Activated naive CD4-positive, alpha-beta T cell treated with anti-CD3 and anti-CD28 coated beads, Interleukin-2, amount 50 U/mL, for 24 hours (primary cell): ENCODE results near the gene SOCS7.

ENCODE experiments used
- H3K27ac Mint-ChIP-seq: one replicate; pipeline ENCODE4 v1.8.0; 2021; ENCODE audit warnings: mild to moderate bottlenecking, mixed read lengths
- H3K27me3 Mint-ChIP-seq: one replicate; pipeline ENCODE4 v1.8.0; 2021; ENCODE audit warnings: mixed read lengths
- H3K36me3 Mint-ChIP-seq: one replicate; pipeline ENCODE4 v1.8.0; 2021; ENCODE audit warnings: mixed read lengths
- H3K4me1 Mint-ChIP-seq: one replicate; pipeline ENCODE4 v1.8.0; 2021; ENCODE audit warnings: mixed read lengths
- H3K4me3 Mint-ChIP-seq: one replicate; pipeline ENCODE4 v1.8.0; 2021; ENCODE audit warnings: mild to moderate bottlenecking, mixed read lengths
- H3K9me3 Mint-ChIP-seq: one replicate; pipeline ENCODE4 v1.8.0; 2021; ENCODE audit warnings: mixed read lengths

Gene SOCS7

GRCh38 chr17:38350035-38350434 lies 1.6 kb upstream of the SOCS7 start:
- H3K27ac Mint-ChIP-seq: no peak overlapping the region
- peak overlapping the region; percentile 34 for H3K4me3 Mint-ChIP-seq

GRCh38 chr17:38352245-38353085 lies 821 bp downstream of the SOCS7 start:
- H3K9me3 Mint-ChIP-seq: no peaks in the 10 kb centered on the region
- H3K4me1 Mint-ChIP-seq: peaks cover 51% of the 10 kb centered on the region
- peak overlapping the region; percentile 52 for H3K4me3 Mint-ChIP-seq
- H3K27me3 Mint-ChIP-seq: no peaks in the 10 kb centered on the region
- no peaks in the 10 kb centered on the region for H3K36me3 Mint-ChIP-seq
- peak overlapping the region; percentile 10 for H3K27ac Mint-ChIP-seq

More at GRCh38 chr17:38350035-38350434, 1.6 kb upstream of the SOCS7 start:
- Mint-ChIP-seq H3K27me3 (no peaks in the 10 kb centered on the region), H3K36me3 (no peaks in the 10 kb centered on the region), H3K9me3 (no peaks in the 10 kb centered on the region), H3K4me1 (peaks cover 30% of the 10 kb centered on the region)

GRCh38 chr17:38353086-38353604 lies 1.5 kb downstream of the SOCS7 start:
- no peaks in the 10 kb centered on the region for H3K9me3 Mint-ChIP-seq
- H3K4me3 Mint-ChIP-seq: peak overlapping the region; percentile 52
- peak overlapping the region; percentile 10 for H3K27ac Mint-ChIP-seq
- H3K27me3 Mint-ChIP-seq: no peaks in the 10 kb centered on the region
- H3K36me3 Mint-ChIP-seq: no peaks in the 10 kb centered on the region
- H3K4me1 Mint-ChIP-seq: peaks cover 58% of the 10 kb centered on the region

- Mint-ChIP-seq H3K4me3 (peak overlapping the region; percentile 52), H3K4me1 (peaks cover 63% of the 10 kb centered on the region), H3K27me3 (no peaks in the 10 kb centered on the region), H3K36me3 (no peaks in the 10 kb centered on the region), H3K27ac (peak overlapping the region; percentile 4), H3K9me3 (no peaks in the 10 kb centered on the region)
These were observed 2.0 kb downstream of the SOCS7 start for GRCh38 chr17:38353668-38354067.

GRCh38 chr17:38354466-38354865 lies 2.8 kb downstream of the SOCS7 start:
- peak overlapping the region; percentile 40 for H3K4me3 Mint-ChIP-seq
- H3K27me3 Mint-ChIP-seq: no peaks in the 10 kb centered on the region
- peaks cover 59% of the 10 kb centered on the region for H3K4me1 Mint-ChIP-seq
- H3K9me3 Mint-ChIP-seq: no peaks in the 10 kb centered on the region
- H3K27ac Mint-ChIP-seq: peak overlapping the region; percentile 6
- H3K36me3 Mint-ChIP-seq: no peaks in the 10 kb centered on the region

GRCh38 chr17:38355251-38355650 lies 3.6 kb downstream of the SOCS7 start:
- Mint-ChIP-seq H3K36me3 (no peaks in the 10 kb centered on the region), H3K9me3 (no peaks in the 10 kb centered on the region), H3K27me3 (no peaks in the 10 kb centered on the region), H3K27ac (no peak overlapping the region), H3K4me3 (no peak overlapping the region), H3K4me1 (peaks cover 59% of the 10 kb centered on the region)

- H3K27ac Mint-ChIP-seq: no peak overlapping the region
- H3K9me3 Mint-ChIP-seq: no peaks in the 10 kb centered on the region
- peaks cover 58% of the 10 kb centered on the region for H3K4me1 Mint-ChIP-seq
- no peak overlapping the region for H3K4me3 Mint-ChIP-seq
- no peaks in the 10 kb centered on the region for H3K27me3 Mint-ChIP-seq
- H3K36me3 Mint-ChIP-seq: peaks cover 3% of the 10 kb centered on the region
These were observed 6.0 kb downstream of the SOCS7 start for GRCh38 chr17:38357486-38358123.

- Mint-ChIP-seq H3K27ac (no peak overlapping the region), H3K27me3 (no peaks in the 10 kb centered on the region), H3K36me3 (peaks cover 3% of the 10 kb centered on the region), H3K4me1 (peaks cover 49% of the 10 kb centered on the region), H3K9me3 (no peaks in the 10 kb centered on the region), H3K4me3 (no peak overlapping the region)
These were observed 7.2 kb downstream of the SOCS7 start for GRCh38 chr17:38358586-38359513.

- Mint-ChIP-seq H3K27me3 (no peaks in the 10 kb centered on the region), H3K27ac (no peak overlapping the region), H3K9me3 (no peaks in the 10 kb centered on the region), H3K4me1 (peaks cover 23% of the 10 kb centered on the region), H3K4me3 (no peak overlapping the region), H3K36me3 (peaks cover 3% of the 10 kb centered on the region)
These were observed 10.2 kb downstream of the SOCS7 start for GRCh38 chr17:38361694-38362465.

GRCh38 chr17:38363016-38363415 lies 11.4 kb downstream of the SOCS7 start:
- Mint-ChIP-seq H3K27me3 (no peaks in the 10 kb centered on the region), H3K9me3 (no peaks in the 10 kb centered on the region), H3K36me3 (peaks cover 7% of the 10 kb centered on the region), H3K27ac (no peak overlapping the region), H3K4me1 (peaks cover 12% of the 10 kb centered on the region), H3K4me3 (no peak overlapping the region)

GRCh38 chr17:38364741-38365140 lies 13.1 kb downstream of the SOCS7 start:
- Mint-ChIP-seq H3K4me3 (no peak overlapping the region), H3K27ac (no peak overlapping the region), H3K9me3 (no peaks in the 10 kb centered on the region), H3K36me3 (peaks cover 16% of the 10 kb centered on the region), H3K27me3 (no peaks in the 10 kb centered on the region), H3K4me1 (peaks cover 4% of the 10 kb centered on the region)

GRCh38 chr17:38369124-38369886 lies 17.7 kb downstream of the SOCS7 start:
- no peaks in the 10 kb centered on the region for H3K9me3 Mint-ChIP-seq
- no peak overlapping the region for H3K27ac Mint-ChIP-seq
- no peaks in the 10 kb centered on the region for H3K27me3 Mint-ChIP-seq
- H3K4me1 Mint-ChIP-seq: peaks cover 3% of the 10 kb centered on the region
- peaks cover 28% of the 10 kb centered on the region for H3K36me3 Mint-ChIP-seq
- H3K4me3 Mint-ChIP-seq: no peak overlapping the region

- Mint-ChIP-seq H3K27me3 (no peaks in the 10 kb centered on the region), H3K27ac (no peak overlapping the region), H3K9me3 (no peaks in the 10 kb centered on the region), H3K4me3 (no peak overlapping the region), H3K4me1 (no peaks in the 10 kb centered on the region), H3K36me3 (peaks cover 5% of the 10 kb centered on the region)
These were observed 27.8 kb downstream of the SOCS7 start for GRCh38 chr17:38379448-38379847.

- Mint-ChIP-seq H3K27me3 (no peaks in the 10 kb centered on the region), H3K27ac (no peak overlapping the region), H3K36me3 (peaks cover 13% of the 10 kb centered on the region)
These were observed 43.4 kb downstream of the SOCS7 start for GRCh38 chr17:38395090-38395489.

More at GRCh38 chr17:38395090-38395489, 43.4 kb downstream of the SOCS7 start:
- no peaks in the 10 kb centered on the region for H3K4me1 Mint-ChIP-seq
- no peak overlapping the region for H3K4me3 Mint-ChIP-seq
- H3K9me3 Mint-ChIP-seq: no peaks in the 10 kb centered on the region
